ENCODE data around the gene ZNF786.

The ZNF786 gene

GRCh38 chr7:149097088-149097487, 6.6 kb upstream of the ZNF786 start:
- TF ChIP-seq CTCF (IDR thresholded peaks at IDR 0.05): no peak

DNA sequence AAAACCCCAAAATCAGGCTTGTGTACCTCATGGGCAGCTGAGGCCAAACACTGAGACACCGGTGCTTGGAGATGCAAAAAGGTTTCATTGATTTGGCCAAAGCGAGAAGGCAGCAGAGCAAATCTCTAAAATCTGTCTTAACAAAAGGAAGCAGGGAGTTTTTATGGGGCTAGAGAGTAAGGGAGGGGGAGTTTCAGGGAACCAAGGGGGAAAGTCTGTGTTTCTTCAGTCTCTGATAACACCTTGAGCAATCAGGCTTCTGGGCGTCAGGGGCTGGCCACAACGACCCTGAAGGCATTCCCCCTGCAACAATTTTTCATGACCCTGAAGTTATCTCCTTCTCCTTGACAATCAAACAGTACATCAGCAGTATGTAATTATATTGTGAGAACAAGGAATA, 2.7 kb upstream of the ZNF786 start:
- no peak for TF ChIP-seq CTCF (IDR thresholded peaks at IDR 0.05)

DNA sequence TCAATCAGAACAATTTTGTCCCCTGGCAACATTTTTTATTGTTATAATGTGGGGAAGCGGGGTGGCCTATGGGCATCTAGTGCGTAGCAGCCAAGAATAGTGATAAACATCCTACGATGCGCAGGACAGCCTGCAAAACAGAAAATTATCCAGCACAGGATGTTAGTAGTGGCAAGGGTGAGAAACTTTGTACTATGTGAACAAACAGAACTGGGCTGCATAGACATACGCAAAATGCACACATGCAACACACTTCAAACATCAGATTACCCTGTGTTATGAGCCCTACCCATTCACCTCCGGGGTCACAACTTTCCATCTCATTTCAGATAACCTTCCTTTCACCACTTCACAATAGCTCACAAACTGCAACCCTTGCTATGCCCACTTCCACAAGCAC, 3.1 kb downstream of the ZNF786 start:
- TF ChIP-seq CTCF (IDR thresholded peaks at IDR 0.05): no peak

DNA sequence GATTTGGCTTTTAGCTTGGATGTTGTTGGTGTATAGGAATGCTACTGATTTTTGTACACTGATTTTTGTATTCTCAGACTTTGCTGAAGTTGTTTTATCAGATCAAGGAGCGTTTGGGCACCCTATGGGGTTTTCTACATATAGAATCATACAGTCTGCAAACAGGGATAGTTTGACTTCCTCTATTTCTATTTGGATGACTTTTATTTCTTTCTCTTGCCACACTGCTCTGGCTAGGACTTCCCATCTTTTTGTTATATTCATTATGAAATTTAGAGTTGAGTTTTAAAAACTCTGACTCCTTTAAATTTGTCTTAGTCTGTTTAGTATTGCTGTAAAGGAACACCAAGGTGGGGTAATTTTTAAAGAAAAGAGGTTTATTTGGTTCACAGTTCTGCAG, 4.7 kb downstream of the ZNF786 start:
- TF ChIP-seq CTCF (IDR thresholded peaks at IDR 0.05): no peak

DNA sequence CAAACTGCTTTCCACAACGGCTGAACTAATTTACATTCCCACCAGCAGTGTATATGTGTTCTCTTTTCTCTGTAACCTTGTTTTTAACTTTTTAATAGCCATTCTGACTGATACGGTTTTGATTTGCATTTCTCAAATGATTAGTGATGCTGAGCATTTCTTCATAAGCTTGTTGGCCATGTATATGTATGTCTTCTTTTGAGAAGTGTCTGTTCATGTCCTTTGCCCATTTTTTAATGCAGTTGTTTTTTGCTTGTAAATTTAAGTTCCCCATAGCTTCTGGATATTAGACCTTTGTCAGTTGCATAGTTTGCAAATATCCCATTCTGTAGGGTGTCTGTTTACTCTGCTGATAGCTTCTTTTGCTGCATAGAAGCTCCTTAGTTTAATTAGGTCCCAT, 6.1 kb downstream of the ZNF786 start:
- TF ChIP-seq CTCF (IDR thresholded peaks at IDR 0.05): no peak

GRCh38 chr7:149081914-149082313, 8.6 kb downstream of the ZNF786 start:
- no peak for TF ChIP-seq CTCF (IDR thresholded peaks at IDR 0.05)

GRCh38 chr7:149077594-149077993, 12.9 kb downstream of the ZNF786 start:
- TF ChIP-seq CTCF (IDR thresholded peaks at IDR 0.05): no peak

DNA sequence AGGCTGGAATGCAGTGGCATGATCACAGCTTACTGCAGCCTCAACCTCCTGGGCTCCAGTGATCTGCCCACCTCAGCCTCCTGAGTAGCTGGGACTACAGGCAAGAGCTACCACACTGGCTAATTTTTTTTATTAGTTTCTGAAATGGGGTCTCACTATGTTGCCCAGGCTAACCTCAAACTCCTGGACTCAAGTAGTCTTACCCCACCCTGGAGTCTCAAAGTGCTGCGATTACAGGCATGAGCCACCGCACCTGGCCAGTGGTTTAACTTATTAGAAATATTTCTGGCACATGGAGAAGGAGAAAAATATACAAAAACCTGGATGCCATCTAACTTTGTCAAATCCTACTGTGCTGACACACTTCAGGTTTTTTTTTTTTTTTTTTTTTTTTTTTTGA, 15.2 kb downstream of the ZNF786 start:
- no peak for TF ChIP-seq CTCF (IDR thresholded peaks at IDR 0.05)

All from LNCAP (cell line).